Gastrocnemius medialis (tissue), 4 donors: Measurements from ENCODE around the gene HOOK1. TPM values are rescaled to one million over a fixed set of nuclear protein-coding genes. Genes with fewer than 3 reads are reported as not detected.
"Not testable (repeated sequence)": the region's sequence is repeated elsewhere in the genome, so short reads cannot be mapped to it uniquely, and the experiment has no call there.

Experiments
- ATAC-seq, 2 donors: fragments of 150-250 bp; one replicate each; pipeline ENCODE4 v1.9.1; 2016
- DNase-seq, 2 donors: peaks; one replicate each; pipeline ENCODE4 v3.0.0-alpha.2; 2019
- H3K27ac ChIP-seq, 4 donors: fragments of 200-600 bp; sonication (generic); 1 replicate in 1 of 4; 2 replicates in 3 of 4; pipeline ENCODE4 v1.5.1; 2016 to 2018; ENCODE audit warnings: mild to moderate bottlenecking in 2 of 4, moderate library complexity in 1 of 4
- H3K27me3 ChIP-seq, 3 donors: fragments of 200-600 bp; sonication (generic) in 2 of 3; 1 replicate in 1 of 3; 2 replicates in 2 of 3; pipeline versions ENCODE4 v1.5.1 to v1.6.0; 2016 to 2019; ENCODE audit warnings: mild to moderate bottlenecking in 1 of 3, moderate library complexity in 1 of 3
- H3K36me3 ChIP-seq, 2 donors: fragments of 200-600 bp; sonication (generic) in 1 of 2; one replicate each; pipeline ENCODE4 v1.5.1; 2017 to 2018
- H3K4me1 ChIP-seq, 2 donors: fragments of 200-600 bp; sonication (generic) in 1 of 2; one replicate each; pipeline ENCODE4 v1.5.1; 2016 to 2017; ENCODE audit warnings: mild to moderate bottlenecking in 2 of 2
- H3K4me3 ChIP-seq, 4 donors: fragments of 200-600 bp; sonication (generic) in 3 of 4; 1 replicate in 1 of 4; 2 replicates in 3 of 4; pipeline ENCODE4 v1.5.1; 2016 to 2019; ENCODE audit warnings: mild to moderate bottlenecking in 2 of 4
- H3K9me3 ChIP-seq, 3 donors: fragments of 200-600 bp; sonication (generic) in 2 of 3; 1 replicate in 1 of 3; 2 replicates in 2 of 3; pipeline ENCODE4 v1.5.1; 2016 to 2019
- POLR2A ChIP-seq, 2 donors: fragments of 450-650 bp; IDR thresholded peaks; one replicate each; pipeline ENCODE4 v1.6.1; 2017; ENCODE audit warnings: antibody characterized with exemption in 2 of 2, mild to moderate bottlenecking in 2 of 2, moderate library complexity in 2 of 2
- in situ Hi-C, 4 donors: fragments of 200-750 bp; cut with MboI; loops; one replicate each; pipeline versions ENCODE4 v1.15.0 to v1.8.0; 2017; ENCODE audit warnings: low sequenced_read_pairs in 4 of 4
- intact Hi-C: fragments of 100-400 bp; cut with DNase I; formaldehyde crosslinking; loops from one replicate; pipeline ENCODE4 v1.15.1; 2023; ENCODE audit warnings: low total_unique reads
- total RNA-seq, 4 donors: library from RNA; depleted of rRNA; stranded (reverse); fragments of >200 nt; gene quantifications; one replicate each; pipeline versions ENCODE4 v1.1.0 to v1.2.3, GENCODE V29; 2016
- TF ChIP-seq, protein P1 (sequence below), 5 experiments: fragments of 450-650 bp in 3 of 5; fragments of 200-600 bp in 2 of 5; sonication (generic) in 2 of 5; IDR thresholded peaks in 4 of 5; conservative IDR thresholded peaks in 1 of 5; 1 replicate in 4 of 5; 2 replicates in 1 of 5; pipeline ENCODE4 v1.5.1; 2016 to 2019; ENCODE audit warnings: antibody characterized with exemption in 5 of 5, mild to moderate bottlenecking in 3 of 5, moderate library complexity in 3 of 5

The HOOK1 gene
- total RNA-seq, 4 donors from 2014 or later = 0.07 to 2.1 (median 0.10) TPM; not detected in 1

DNA sequence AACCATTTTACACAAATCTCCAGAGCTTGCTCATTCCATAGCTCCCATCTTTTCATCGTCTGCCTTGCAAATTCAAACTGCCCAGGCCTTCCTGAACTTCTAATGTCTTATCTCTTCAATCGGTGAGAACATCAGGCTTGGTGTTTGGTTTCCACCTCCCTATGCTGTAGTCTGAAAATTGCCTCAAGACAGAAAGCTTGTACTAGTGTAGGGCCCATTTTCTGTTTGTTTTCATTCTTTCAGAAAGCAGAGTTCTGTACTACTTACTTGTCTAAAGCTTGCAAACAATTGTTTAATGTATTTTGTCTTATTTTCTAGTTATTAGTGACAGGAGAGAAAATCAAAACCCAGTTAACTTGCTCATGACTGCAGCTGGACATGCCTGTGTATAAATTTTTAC lies 16.8 kb downstream of the HOOK1 start:
- ATAC-seq (no peak), DNase-seq (no peak)
- TF ChIP-seq, protein P1, sequence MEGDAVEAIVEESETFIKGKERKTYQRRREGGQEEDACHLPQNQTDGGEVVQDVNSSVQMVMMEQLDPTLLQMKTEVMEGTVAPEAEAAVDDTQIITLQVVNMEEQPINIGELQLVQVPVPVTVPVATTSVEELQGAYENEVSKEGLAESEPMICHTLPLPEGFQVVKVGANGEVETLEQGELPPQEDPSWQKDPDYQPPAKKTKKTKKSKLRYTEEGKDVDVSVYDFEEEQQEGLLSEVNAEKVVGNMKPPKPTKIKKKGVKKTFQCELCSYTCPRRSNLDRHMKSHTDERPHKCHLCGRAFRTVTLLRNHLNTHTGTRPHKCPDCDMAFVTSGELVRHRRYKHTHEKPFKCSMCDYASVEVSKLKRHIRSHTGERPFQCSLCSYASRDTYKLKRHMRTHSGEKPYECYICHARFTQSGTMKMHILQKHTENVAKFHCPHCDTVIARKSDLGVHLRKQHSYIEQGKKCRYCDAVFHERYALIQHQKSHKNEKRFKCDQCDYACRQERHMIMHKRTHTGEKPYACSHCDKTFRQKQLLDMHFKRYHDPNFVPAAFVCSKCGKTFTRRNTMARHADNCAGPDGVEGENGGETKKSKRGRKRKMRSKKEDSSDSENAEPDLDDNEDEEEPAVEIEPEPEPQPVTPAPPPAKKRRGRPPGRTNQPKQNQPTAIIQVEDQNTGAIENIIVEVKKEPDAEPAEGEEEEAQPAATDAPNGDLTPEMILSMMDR (IDR thresholded peaks at IDR 0.05 in 4 of 5, conservative IDR thresholded peaks at IDR 0.05 in 1 of 5) = no peak
- TF ChIP-seq POLR2A (IDR thresholded peaks at IDR 0.05) = no peak
- in situ Hi-C loops = no loop called here
- H3K4me1 ChIP-seq = no peaks in the 10 kb centered on the region
- H3K36me3 ChIP-seq = no peaks in the 10 kb centered on the region
- H3K9me3 ChIP-seq = no peaks in the 10 kb centered on the region
- no peaks in the 10 kb centered on the region for H3K27me3 ChIP-seq
- no peak overlapping the region for H3K27ac ChIP-seq
- intact Hi-C loops = no loop called here
- no peak overlapping the region for H3K4me3 ChIP-seq

DNA sequence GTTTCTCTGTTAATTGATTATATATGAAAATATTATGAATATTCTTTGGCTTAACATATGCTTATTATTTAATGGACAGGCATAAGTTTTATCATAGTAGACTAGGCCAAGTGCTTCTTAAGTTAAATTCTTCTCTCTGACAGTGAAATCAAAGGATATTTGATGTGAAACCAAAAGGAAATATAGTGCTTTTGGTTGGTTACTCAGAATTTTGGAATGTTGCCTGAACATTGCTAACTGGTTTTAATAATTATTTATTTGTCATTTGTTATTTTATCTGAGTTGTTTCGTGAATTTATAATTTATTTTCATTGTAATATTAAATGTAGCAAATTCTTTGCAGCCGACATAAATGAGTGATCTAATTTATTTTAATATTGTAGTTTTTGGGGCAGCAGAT lies 18.3 kb downstream of the HOOK1 start:
- ATAC-seq (no peak), DNase-seq (no peak)
- H3K9me3 ChIP-seq = no peaks in the 10 kb centered on the region
- no peak for TF ChIP-seq POLR2A (IDR thresholded peaks at IDR 0.05)
- TF ChIP-seq, protein P1 (IDR thresholded peaks at IDR 0.05 in 4 of 5, conservative IDR thresholded peaks at IDR 0.05 in 1 of 5) = no peak
- in situ Hi-C loops = no loop called here
- no peak overlapping the region for H3K27ac ChIP-seq
- no peaks in the 10 kb centered on the region for H3K4me1 ChIP-seq
- intact Hi-C loops = no loop called here
- H3K4me3 ChIP-seq = no peak overlapping the region
- no peaks in the 10 kb centered on the region for H3K36me3 ChIP-seq
- H3K27me3 ChIP-seq = no peaks in the 10 kb centered on the region

DNA sequence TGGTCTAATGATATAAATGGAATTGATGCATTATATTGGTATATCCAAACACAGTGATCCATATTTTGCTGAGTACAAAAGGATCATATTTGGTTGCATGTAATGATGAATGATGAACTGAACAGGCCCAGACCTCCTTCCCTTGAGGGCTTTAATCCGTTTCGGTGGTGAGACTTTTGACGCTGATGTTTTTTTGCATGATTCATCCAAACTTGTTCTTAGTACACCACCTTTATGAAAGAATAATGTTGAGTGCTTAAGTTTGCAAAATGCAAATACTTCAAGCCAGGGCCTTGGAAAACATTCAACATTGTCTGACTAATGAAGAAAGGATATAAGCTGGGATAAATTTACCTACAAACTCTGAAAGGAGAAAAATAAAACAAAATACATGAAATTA lies 19.2 kb downstream of the HOOK1 start:
- DNase-seq = no peak
- TF ChIP-seq, protein P1 (IDR thresholded peaks at IDR 0.05 in 4 of 5, conservative IDR thresholded peaks at IDR 0.05 in 1 of 5) = no peak
- no peak for TF ChIP-seq POLR2A (IDR thresholded peaks at IDR 0.05)
- intact Hi-C loops (no loop called here), in situ Hi-C loops (no loop called here)
- no peaks in the 10 kb centered on the region for H3K9me3 ChIP-seq
- ATAC-seq = no peak
- no peaks in the 10 kb centered on the region for H3K4me1 ChIP-seq
- H3K27me3 ChIP-seq = no peaks in the 10 kb centered on the region
- no peak overlapping the region for H3K4me3 ChIP-seq
- H3K27ac ChIP-seq = no peak overlapping the region
- H3K36me3 ChIP-seq = no peaks in the 10 kb centered on the region

DNA sequence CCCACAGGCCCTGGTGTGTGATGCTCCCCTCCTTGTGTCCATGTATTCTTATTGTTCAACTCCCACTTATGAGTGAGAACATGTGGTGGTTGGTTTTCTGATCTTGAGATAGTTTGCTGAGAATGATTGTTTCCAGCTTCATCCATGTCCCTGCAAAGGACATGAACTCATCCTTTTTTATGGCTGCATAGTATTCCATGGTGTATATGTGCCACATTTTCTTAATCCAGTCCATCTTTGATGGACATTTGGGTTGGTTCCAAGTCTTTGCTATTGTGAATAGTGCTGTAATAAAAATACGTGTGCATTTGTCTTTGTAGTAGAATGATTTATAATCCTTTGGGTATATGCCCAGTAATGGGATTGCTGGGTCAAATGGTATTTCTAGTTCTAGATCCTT lies 23.1 kb downstream of the HOOK1 start:
- H3K4me3 ChIP-seq, H3K4me1 ChIP-seq, DNase-seq, H3K36me3 ChIP-seq, H3K27me3 ChIP-seq, intact Hi-C loops, H3K9me3 ChIP-seq, H3K27ac ChIP-seq, ATAC-seq, in situ Hi-C loops: not testable (repeated sequence)

DNA sequence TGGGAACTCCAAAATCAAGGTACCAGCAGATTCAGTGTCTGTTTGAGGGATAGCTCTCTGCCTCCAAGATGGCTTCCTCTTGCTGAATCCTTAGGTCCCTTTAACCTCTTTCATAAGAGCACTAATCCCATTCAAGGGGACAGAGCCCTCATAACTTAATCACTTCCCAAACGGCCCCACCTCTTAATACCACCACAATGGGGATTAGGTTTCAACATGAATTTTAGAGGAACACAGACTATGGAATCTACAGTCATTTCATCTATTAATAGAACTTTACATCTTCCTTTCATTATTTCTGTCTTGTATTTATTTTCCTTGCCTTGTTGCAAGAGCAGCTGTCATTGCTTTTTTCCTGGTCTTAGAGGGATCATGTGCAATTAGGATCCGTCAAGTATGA lies 30.3 kb downstream of the HOOK1 start:
- intact Hi-C loops (no loop called here), in situ Hi-C loops (no loop called here)
- TF ChIP-seq, protein P1 (IDR thresholded peaks at IDR 0.05 in 4 of 5, conservative IDR thresholded peaks at IDR 0.05 in 1 of 5) = no peak
- TF ChIP-seq POLR2A (IDR thresholded peaks at IDR 0.05) = no peak
- no peaks in the 10 kb centered on the region for H3K9me3 ChIP-seq
- H3K27ac ChIP-seq = no peak overlapping the region
- no peaks in the 10 kb centered on the region for H3K27me3 ChIP-seq
- H3K36me3 ChIP-seq = no peaks in the 10 kb centered on the region
- no peaks in the 10 kb centered on the region for H3K4me1 ChIP-seq
- ATAC-seq = no peak
- no peak overlapping the region for H3K4me3 ChIP-seq
- no peak for DNase-seq
